Stimulated activated CD8-positive, alpha-beta memory T cell treated with anti-CD3 and anti-CD28 coated beads, Interleukin-7, amount 100 ng/mL, for 1 hour (primary cell): ENCODE results near the gene COPZ1.
"Not testable (repeated sequence)": the region's sequence is repeated elsewhere in the genome, so short reads cannot be mapped to it uniquely, and the experiment has no call there.

ENCODE experiments used
- DNase-seq, 2 donors: peaks; one replicate each; pipeline ENCODE4 v3.0.0-alpha.2; 2020; ENCODE audit warnings: low read depth in 2 of 2

The COPZ1 gene

GRCh38 chr12:54331461-54331860 is 6.5 kb downstream of the COPZ1 start:
- DNase-seq: no peak

- DNase-seq: no peak
Observed at GRCh38 chr12:54333420-54334034, 8.6 kb downstream of the COPZ1 start.

GRCh38 chr12:54337280-54337842 is 12.4 kb downstream of the COPZ1 start:
- DNase-seq: no peak

GRCh38 chr12:54337854-54338650 is 13.1 kb downstream of the COPZ1 start:
- no peak for DNase-seq

- DNase-seq: no peak
Observed at GRCh38 chr12:54338698-54339296, 13.9 kb downstream of the COPZ1 start.

GRCh38 chr12:54340846-54341245 is 15.9 kb downstream of the COPZ1 start:
- no peak for DNase-seq

- no peak for DNase-seq
Observed at GRCh38 chr12:54341378-54342300, 16.7 kb downstream of the COPZ1 start.

GRCh38 chr12:54349036-54349435 is 24.1 kb downstream of the COPZ1 start:
- no peak for DNase-seq

- no peak for DNase-seq
Observed at GRCh38 chr12:54349679-54350078, 24.7 kb downstream of the COPZ1 start.

GRCh38 chr12:54350743-54351142 is 25.8 kb downstream of the COPZ1 start:
- no peak for DNase-seq

GRCh38 chr12:54351341-54351740 is 26.4 kb downstream of the COPZ1 start:
- no peak for DNase-seq

- no peak for DNase-seq
Observed at GRCh38 chr12:54352022-54352531, 27.1 kb downstream of the COPZ1 start.

GRCh38 chr12:54352891-54353874 is 28.3 kb downstream of the COPZ1 start:
- no peak for DNase-seq

GRCh38 chr12:54354271-54354670 is 29.3 kb downstream of the COPZ1 start:
- not testable (repeated sequence) for DNase-seq

- DNase-seq: no peak
Observed at GRCh38 chr12:54355104-54355815, 30.3 kb downstream of the COPZ1 start.

GRCh38 chr12:54356228-54356627 is 31.3 kb downstream of the COPZ1 start:
- no peak for DNase-seq

- no peak for DNase-seq
Observed at GRCh38 chr12:54356951-54357356, 32.0 kb downstream of the COPZ1 start.

GRCh38 chr12:54357506-54358190 is 32.7 kb downstream of the COPZ1 start:
- DNase-seq: no peak
